Omental fat pad (tissue), 4 donors: ENCODE data around the gene TDRD10. TPM values are rescaled to one million over a fixed set of nuclear protein-coding genes. Genes with fewer than 3 reads are reported as not detected.

Experiments
- ATAC-seq: fragments of 150-250 bp; one replicate; pipeline ENCODE4 v1.9.1; 2016; ENCODE audit warnings: mild to moderate bottlenecking, moderate library complexity; ENCODE audit not compliant: low FRiP score
- DNase-seq: peaks from one replicate; pipeline ENCODE4 v3.0.0-alpha.2; 2019; ENCODE audit warnings: low spot score
- total RNA-seq, 4 donors: library from RNA; depleted of rRNA; stranded (reverse); fragments of >200 nt; gene quantifications; one replicate each; pipeline ENCODE4 v1.1.0, GENCODE V29; 2016
- TF ChIP-seq, protein P1 (sequence below), 3 donors: fragments of 450-650 bp; IDR thresholded peaks; one replicate each; pipeline ENCODE4 v1.5.1; 2016 to 2017; ENCODE audit warnings: antibody characterized with exemption in 3 of 3, mild to moderate bottlenecking in 3 of 3, moderate library complexity in 2 of 3

TDRD10 gene
- total RNA-seq, 4 donors from 2014 or later, result 6.4 to 15.3 (median 7.7) TPM

GRCh38 chr1:154497026-154497806 lies 4.8 kb upstream of the TDRD10 start:
- DNase-seq, result no peak
- ATAC-seq, result no peak
- TF ChIP-seq, protein P1, sequence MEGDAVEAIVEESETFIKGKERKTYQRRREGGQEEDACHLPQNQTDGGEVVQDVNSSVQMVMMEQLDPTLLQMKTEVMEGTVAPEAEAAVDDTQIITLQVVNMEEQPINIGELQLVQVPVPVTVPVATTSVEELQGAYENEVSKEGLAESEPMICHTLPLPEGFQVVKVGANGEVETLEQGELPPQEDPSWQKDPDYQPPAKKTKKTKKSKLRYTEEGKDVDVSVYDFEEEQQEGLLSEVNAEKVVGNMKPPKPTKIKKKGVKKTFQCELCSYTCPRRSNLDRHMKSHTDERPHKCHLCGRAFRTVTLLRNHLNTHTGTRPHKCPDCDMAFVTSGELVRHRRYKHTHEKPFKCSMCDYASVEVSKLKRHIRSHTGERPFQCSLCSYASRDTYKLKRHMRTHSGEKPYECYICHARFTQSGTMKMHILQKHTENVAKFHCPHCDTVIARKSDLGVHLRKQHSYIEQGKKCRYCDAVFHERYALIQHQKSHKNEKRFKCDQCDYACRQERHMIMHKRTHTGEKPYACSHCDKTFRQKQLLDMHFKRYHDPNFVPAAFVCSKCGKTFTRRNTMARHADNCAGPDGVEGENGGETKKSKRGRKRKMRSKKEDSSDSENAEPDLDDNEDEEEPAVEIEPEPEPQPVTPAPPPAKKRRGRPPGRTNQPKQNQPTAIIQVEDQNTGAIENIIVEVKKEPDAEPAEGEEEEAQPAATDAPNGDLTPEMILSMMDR (IDR thresholded peaks at IDR 0.05), result no peak

DNA sequence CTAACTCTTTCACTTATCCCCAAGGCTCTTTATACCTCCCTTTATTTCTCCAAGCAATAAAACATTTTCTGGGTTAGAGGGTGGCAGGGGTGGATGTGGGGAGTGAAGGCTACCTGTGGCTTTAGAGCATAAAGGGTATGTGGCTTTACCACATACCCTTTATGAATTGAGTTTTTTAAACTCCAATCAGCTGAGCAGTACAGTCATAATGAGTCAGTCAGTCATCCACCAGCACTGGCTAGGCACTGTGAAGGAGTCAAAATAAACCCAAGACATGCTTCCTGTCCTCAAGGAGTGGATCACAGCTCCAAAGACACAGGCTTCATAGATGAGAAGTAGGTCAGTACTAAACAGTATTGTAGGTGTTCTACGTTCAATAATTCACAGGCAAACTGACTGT lies 2.6 kb upstream of the TDRD10 start:
- ATAC-seq (no peak), DNase-seq (no peak)
- TF ChIP-seq, protein P1 (IDR thresholded peaks at IDR 0.05), result no peak

DNA sequence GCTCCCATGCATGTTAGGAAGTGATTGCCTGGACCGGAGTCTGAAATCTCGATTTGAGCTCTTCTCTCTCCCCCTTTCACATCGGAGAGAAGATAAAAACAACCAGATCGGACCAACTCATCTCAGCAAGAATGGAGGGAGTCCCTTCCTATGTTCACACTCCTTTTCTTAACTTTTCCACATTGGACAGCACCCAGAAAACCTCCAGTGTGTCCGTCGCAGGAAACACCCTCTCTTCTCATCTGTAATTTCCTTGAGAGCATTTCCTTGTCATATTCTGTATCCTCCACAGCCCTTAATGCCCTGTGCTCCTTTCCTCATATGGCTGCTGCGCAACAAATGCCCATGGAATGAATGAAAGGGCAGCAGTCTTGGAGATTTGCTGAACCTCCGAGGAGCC lies 1.5 kb upstream of the TDRD10 start:
- no peak for DNase-seq
- TF ChIP-seq, protein P1 (IDR thresholded peaks at IDR 0.05), result no peak
- ATAC-seq, result no peak

DNA sequence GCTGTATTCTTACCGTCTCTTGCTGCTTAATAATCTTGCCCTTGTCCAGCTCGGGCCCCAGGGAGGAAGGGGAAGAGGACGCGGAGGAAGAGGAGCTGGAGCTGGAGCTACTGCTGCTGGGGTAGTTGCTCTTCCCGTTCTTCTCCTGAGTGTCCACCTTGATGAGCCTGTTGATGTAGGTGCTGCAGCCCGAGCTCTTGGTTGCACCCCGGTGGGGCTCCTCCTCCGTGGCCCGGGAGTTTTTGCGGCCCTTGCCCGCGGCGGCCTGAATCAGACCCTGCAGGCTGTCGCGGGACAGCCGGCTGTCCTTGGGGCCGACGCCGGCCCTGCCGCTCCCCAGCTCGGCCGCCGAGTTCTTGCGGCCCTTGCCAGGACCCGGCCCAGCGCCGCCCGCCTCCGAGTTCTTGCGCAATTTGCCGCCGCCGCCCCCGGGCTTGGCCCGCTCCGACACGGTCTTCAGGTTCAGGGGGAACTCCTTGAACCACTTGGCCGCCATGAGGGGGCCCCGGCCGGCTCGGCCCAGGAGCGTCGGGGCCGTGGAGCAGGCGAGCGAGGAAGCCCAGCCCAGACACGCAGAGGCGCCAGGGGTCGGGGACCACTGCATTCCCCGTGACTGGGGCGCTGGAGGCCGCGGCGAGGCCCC lies 475 bp upstream of the TDRD10 start:
- TF ChIP-seq, protein P1 (IDR thresholded peaks at IDR 0.05), result no peak
- DNase-seq (peak; percentile 49), ATAC-seq (peak; percentile 82)

DNA sequence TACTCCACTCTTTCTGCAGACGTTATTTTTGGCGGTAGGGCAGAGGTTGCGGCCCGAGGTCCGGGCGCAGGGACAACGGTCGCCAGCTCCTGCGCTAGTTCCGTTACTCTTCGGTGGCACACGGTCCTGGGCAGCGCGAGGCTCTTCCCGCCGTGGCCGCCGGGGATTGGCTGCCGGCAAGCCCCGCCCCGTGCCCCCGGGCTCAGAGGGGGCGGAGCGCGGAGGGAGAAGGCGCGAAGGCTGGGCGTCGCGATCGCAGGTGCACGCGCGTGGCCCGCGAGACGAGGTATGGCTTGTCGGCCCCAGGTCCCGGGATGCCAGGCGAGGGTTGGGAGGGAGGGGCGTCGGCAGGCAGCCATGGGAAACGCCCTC lies 711 bp downstream of the TDRD10 start:
- TF ChIP-seq, protein P1 (IDR thresholded peaks at IDR 0.05), result no peak
- no peak for DNase-seq
- no peak for ATAC-seq

- DNase-seq (no peak), ATAC-seq (no peak)
- TF ChIP-seq, protein P1 (IDR thresholded peaks at IDR 0.05), result no peak
These were observed 1.9 kb downstream of the TDRD10 start for GRCh38 chr1:154503898-154504297.

DNA sequence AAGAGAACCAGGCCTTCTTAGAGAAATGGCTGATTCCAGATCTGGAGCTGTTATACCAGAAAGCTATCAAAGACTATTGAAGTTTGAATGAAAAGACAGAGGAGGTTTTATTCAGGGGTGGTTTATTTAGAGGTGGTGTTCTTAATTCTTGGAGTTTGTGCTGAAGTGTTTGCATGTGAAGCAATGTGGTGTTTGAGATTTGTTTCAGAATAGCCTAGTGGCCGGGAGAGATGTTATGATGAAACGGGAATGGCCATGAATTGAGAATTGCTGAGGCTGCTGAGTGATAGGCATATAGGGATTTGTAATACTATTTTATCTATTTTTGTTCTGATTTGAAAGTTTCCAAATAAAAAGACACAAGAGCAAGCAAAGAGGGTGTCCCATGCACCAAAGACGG lies 10.7 kb downstream of the TDRD10 start:
- ATAC-seq (no peak), DNase-seq (no peak)

More for the DNA sequence above, 10.7 kb downstream of the TDRD10 start:
- TF ChIP-seq, protein P1 (IDR thresholded peaks at IDR 0.05), result no peak
